Measurements from ENCODE around the gene FCMR. TPM values are rescaled to one million over a fixed set of nuclear protein-coding genes. Genes with fewer than 3 reads are reported as not detected.

The FCMR gene
- total RNA-seq, 4 donors from 2014 or later = 0.88 to 4.2 (median 1.00) TPM; not detected in 1

DNA sequence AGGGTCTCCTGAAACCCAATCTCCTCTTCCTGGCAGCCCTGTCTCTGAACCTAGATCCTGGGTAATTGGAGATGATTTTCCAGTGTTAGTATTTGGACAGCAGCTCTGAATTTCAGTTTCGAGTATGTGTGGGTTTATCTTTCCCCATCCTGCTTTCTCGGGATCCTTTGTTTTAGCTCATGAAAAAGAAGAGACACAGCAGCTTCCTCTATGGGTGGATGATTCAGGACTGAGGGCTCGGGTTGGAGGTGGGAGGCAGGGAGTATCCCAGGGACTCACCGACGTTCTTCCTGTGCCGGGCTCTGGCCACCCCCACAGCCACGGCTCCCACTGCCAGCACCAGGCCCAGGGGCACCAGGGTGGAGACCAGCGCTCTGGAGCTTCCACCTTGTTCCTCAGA is 10.4 kb upstream of the FCMR start:
- no peak for DNase-seq
- Histone ChIP-seq H3K27ac (no peak overlapping the region), H3K4me1 (no peaks in the 10 kb centered on the region), H3K36me3 (no peaks in the 10 kb centered on the region), H3K27me3 (no peaks in the 10 kb centered on the region), H3K4me3 (no peak overlapping the region), H3K9me3 (no peaks in the 10 kb centered on the region)
- WGBS, 2 donors = 60 to 82% methylated on average over 3 to 8 of the region's 8 CpGs
- intact Hi-C loops (cut with DNase I) = no loop called here
- TF ChIP-seq, protein P1, sequence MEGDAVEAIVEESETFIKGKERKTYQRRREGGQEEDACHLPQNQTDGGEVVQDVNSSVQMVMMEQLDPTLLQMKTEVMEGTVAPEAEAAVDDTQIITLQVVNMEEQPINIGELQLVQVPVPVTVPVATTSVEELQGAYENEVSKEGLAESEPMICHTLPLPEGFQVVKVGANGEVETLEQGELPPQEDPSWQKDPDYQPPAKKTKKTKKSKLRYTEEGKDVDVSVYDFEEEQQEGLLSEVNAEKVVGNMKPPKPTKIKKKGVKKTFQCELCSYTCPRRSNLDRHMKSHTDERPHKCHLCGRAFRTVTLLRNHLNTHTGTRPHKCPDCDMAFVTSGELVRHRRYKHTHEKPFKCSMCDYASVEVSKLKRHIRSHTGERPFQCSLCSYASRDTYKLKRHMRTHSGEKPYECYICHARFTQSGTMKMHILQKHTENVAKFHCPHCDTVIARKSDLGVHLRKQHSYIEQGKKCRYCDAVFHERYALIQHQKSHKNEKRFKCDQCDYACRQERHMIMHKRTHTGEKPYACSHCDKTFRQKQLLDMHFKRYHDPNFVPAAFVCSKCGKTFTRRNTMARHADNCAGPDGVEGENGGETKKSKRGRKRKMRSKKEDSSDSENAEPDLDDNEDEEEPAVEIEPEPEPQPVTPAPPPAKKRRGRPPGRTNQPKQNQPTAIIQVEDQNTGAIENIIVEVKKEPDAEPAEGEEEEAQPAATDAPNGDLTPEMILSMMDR (IDR thresholded peaks at IDR 0.05) = no peak
- TF ChIP-seq POLR2A (IDR thresholded peaks at IDR 0.05) = no peak

DNA sequence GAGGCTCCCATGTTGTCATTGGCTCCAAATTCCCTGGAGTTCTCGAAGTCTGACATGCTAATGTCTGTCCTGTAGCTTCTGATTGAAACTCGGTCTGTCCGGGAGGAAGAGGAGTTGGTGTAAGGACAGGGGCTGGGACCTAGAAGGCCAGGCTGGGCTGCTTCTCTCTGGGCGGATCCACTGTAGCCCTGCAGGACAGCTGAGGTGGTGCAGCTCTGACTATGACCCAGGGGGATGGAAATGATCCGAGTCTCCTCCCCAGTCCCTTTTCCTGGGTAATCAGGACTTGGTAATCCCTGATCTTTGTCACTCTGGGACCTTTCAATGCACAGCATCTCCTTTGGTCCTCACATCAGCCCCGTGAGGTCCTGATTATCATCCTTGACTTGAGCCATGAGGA is 10.0 kb upstream of the FCMR start:
- no peaks in the 10 kb centered on the region for H3K36me3 ChIP-seq
- H3K4me1 ChIP-seq = no peaks in the 10 kb centered on the region
- no peak overlapping the region for H3K27ac ChIP-seq
- no peaks in the 10 kb centered on the region for H3K9me3 ChIP-seq
- H3K27me3 ChIP-seq = no peaks in the 10 kb centered on the region
- TF ChIP-seq, protein P1 (IDR thresholded peaks at IDR 0.05) = peak in 1 of 6 experiments; percentile 9
- no peak for TF ChIP-seq POLR2A (IDR thresholded peaks at IDR 0.05)
- no peak for DNase-seq
- 88 to 92% methylated on average over 2 to 5 of the region's 6 CpGs for WGBS, 2 donors
- intact Hi-C loops (cut with DNase I) = no loop called here
- H3K4me3 ChIP-seq = no peak overlapping the region

DNA sequence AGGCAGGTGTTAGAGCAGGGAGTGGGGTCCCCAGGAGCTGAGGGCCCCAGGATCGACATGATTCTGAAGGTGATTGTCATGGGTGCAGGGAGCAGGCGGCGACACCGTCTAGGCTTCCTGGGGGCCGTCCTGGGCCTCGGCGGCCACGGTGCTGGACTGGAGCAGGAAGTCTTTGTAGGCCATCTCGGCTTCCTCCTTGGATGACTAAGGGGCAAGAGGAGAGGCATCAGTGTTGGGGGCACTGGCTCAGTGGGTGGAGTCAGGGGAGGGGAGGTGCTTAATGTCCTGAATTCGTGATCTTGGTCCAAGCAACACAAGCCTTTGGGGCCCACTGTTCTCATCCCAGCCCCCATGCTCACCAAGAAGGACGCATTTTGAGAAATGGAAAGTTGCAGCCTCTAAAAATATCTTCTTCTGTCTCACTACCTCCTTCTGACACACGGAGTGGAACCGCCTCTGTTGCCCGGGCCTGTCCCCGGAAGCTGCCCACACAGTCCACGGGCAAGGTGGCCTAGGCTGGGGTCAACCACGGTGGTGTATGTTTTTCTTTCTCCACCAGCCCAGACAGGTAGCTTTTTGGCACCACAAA is 8.6 kb upstream of the FCMR start:
- Histone ChIP-seq H3K4me3 (no peak overlapping the region), H3K9me3 (no peaks in the 10 kb centered on the region), H3K27me3 (no peaks in the 10 kb centered on the region), H3K4me1 (no peaks in the 10 kb centered on the region), H3K36me3 (no peaks in the 10 kb centered on the region), H3K27ac (peak overlapping the region in 1 of 4 donors; percentile 28)
- 56% methylated on average over 17 of the region's 17 CpGs; no CpG with 5 or more reads in 1 of the 2 donors for WGBS, 2 donors
- peak in 1 of 4 donors; percentile 20 for TF ChIP-seq POLR2A (IDR thresholded peaks at IDR 0.05)
- TF ChIP-seq, protein P1 (IDR thresholded peaks at IDR 0.05) = no peak
- intact Hi-C loops (cut with DNase I) = no loop called here
- peak; percentile 29 for DNase-seq

DNA sequence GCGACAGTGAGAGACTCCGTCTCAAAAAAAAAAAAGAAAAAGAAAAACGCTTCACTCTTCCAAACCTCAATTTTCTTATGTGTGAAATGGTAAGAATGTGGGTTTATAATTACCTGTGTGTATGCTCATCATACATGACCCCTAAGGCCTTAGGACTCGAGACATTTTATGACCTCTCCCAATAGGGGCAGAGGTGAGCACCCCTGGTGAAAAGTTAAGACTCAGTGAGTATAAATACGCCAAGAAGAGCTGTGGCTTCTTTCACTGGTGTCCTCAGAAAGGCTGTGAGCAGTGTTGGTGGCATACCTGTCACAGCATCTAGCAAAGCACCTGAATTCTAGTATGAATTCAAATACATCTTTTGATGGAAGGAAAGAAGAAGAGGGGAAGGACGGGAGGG is 7.8 kb upstream of the FCMR start:
- no peaks in the 10 kb centered on the region for H3K36me3 ChIP-seq
- no peak for TF ChIP-seq POLR2A (IDR thresholded peaks at IDR 0.05)
- TF ChIP-seq, protein P1 (IDR thresholded peaks at IDR 0.05) = no peak
- H3K27ac ChIP-seq = no peak overlapping the region
- intact Hi-C loops (cut with DNase I) = no loop called here
- H3K4me1 ChIP-seq = no peaks in the 10 kb centered on the region
- no peak for DNase-seq
- no peaks in the 10 kb centered on the region for H3K9me3 ChIP-seq
- WGBS, 2 donors = 82% methylated on average over 6 of the region's 6 CpGs
- H3K4me3 ChIP-seq = no peak overlapping the region
- H3K27me3 ChIP-seq = no peaks in the 10 kb centered on the region

DNA sequence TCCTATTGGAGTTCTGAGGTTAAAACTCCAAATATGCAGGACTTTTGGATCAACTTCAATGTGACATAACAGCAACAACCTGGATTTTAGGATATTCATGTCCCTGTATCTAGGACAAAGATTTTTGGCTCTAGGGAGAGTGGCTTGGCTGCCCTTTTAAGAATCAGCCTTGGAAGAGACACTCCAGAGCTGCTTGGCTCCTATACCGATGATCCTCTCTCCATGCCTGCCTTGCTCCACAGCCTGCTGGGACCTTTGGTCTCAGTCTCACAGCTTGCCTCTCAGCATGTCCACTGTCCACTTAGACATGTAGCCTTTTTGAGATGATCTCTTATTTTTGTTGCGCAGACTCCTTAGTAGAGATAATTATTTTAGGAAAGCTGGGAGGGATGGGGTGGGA is 4.5 kb upstream of the FCMR start:
- intact Hi-C loops (cut with DNase I) = no loop called here
- Histone ChIP-seq H3K36me3 (no peaks in the 10 kb centered on the region), H3K4me1 (peaks cover 0 to 9% (median 6%) of the 10 kb centered on the region in 3 donors), H3K9me3 (no peaks in the 10 kb centered on the region), H3K4me3 (no peak overlapping the region), H3K27me3 (no peaks in the 10 kb centered on the region), H3K27ac (no peak overlapping the region)
- WGBS, 2 donors = 81 to 92% methylated on average over 2 of the region's 2 CpGs
- TF ChIP-seq, protein P1 (IDR thresholded peaks at IDR 0.05) = no peak
- no peak for TF ChIP-seq POLR2A (IDR thresholded peaks at IDR 0.05)
- no peak for DNase-seq
